K562 (cell line): Measurements from ENCODE around the gene PCID2. TPM values are rescaled to one million over a fixed set of nuclear protein-coding genes. Genes with fewer than 3 reads are reported as not detected.
A peak's percentile ranks its signal among the peaks of the same experiment; 100 is the strongest.

Experiments used
- ARID4B ChIP-seq: sonication (generic); formaldehyde crosslinking; IDR thresholded peaks from 2 replicates; pipeline ENCODE4 v1.8.0; 2022; ENCODE audit warnings: mild to moderate bottlenecking, missing genetic modification reagents
- CBFA2T2 ChIP-seq: fragments of 450-650 bp; conservative IDR thresholded peaks from 2 replicates; pipeline ENCODE4 v1.6.1; 2017; ENCODE audit warnings: mild to moderate bottlenecking
- CHD1 ChIP-seq: fragments of 200-600 bp; sonication (generic); IDR thresholded peaks from one replicate; pipeline ENCODE4 v1.6.1; 2012; ENCODE audit warnings: mild to moderate bottlenecking, moderate library complexity, low read length, inconsistent platforms
- GABPB1 ChIP-seq: sonication (generic); formaldehyde crosslinking; IDR thresholded peaks from 2 replicates; pipeline ENCODE4 v1.8.0; 2022; ENCODE audit warnings: mild to moderate bottlenecking, missing genetic modification reagents
- HLTF ChIP-seq: fragments of 450-650 bp; IDR thresholded peaks from 2 replicates; pipeline ENCODE4 v1.6.1; 2016
- L3MBTL2 ChIP-seq: fragments of 450-650 bp; IDR thresholded peaks from 2 replicates; pipeline ENCODE4 v1.6.1; 2016; ENCODE audit warnings: mild to moderate bottlenecking, moderate library complexity
- MTA3 ChIP-seq: fragments of 450-650 bp; formaldehyde crosslinking; IDR thresholded peaks from 2 replicates; pipeline ENCODE4 v1.6.1; 2017; ENCODE audit warnings: mild to moderate bottlenecking, borderline replicate concordance
- MYC ChIP-seq, 2 experiments: fragments of 250-450 bp in 1 of 2; sonication (Bioruptor Pico) in 1 of 2; IDR thresholded peaks; 2 replicates each; pipeline versions ENCODE4 v1.5.1 to v1.6.1; 2012 to 2021; ENCODE audit warnings: low read depth in 2 of 2, borderline replicate concordance in 1 of 2, improper control_type of control experiment in 1 of 2, low read length in 1 of 2, mild to moderate bottlenecking in 1 of 2, moderate library complexity in 1 of 2
- TFAM ChIP-seq: fragments of 250-450 bp; sonication (Bioruptor Pico); conservative IDR thresholded peaks from 2 replicates; pipeline ENCODE4 v1.5.0; 2021; ENCODE audit warnings: mild to moderate bottlenecking, moderate library complexity
- TOE1 ChIP-seq, 2 experiments: fragments of 450-650 bp in 1 of 2; sonication (generic) in 1 of 2; formaldehyde crosslinking in 1 of 2; IDR thresholded peaks; 2 replicates each; pipeline versions ENCODE4 v1.7.1 to v1.8.0; 2016 to 2022; ENCODE audit warnings: borderline replicate concordance in 2 of 2, mild to moderate bottlenecking in 2 of 2, antibody characterized with exemption in 1 of 2, inconsistent platforms in 1 of 2, low read depth in 1 of 2, missing genetic modification reagents in 1 of 2, moderate library complexity in 1 of 2
- ZBTB1 ChIP-seq: sonication (generic); formaldehyde crosslinking; IDR thresholded peaks from 2 replicates; pipeline ENCODE4 v1.8.1; 2023; ENCODE audit warnings: missing genetic modification reagents, low read depth, mild to moderate bottlenecking, borderline replicate concordance
- ZFX ChIP-seq: sonication (generic); formaldehyde crosslinking; IDR thresholded peaks from 2 replicates; pipeline ENCODE4 v1.8.0; 2022; ENCODE audit warnings: mild to moderate bottlenecking, missing genetic modification reagents, moderate library complexity
- polyA plus RNA-seq, 8 experiments: library from polyadenylated mRNA; depleted of rRNA in 4 of 8; stranded (reverse) in 5 of 8; unstranded in 3 of 8; fragments of >200 nt; fragmentation: Nextera tagmentation in 2 of 8; fragmentation: Illumina TruSeq in 1 of 8; extraction: Ambion mirVana in 2 of 8; extraction: Trizol in 1 of 8; gene quantifications; 2 replicates each; pipeline versions ENCODE4 v1.2.1 to v1.2.3, GENCODE V29; 2011 to 2014; ENCODE audit warnings: inconsistent platforms in 1 of 8, missing spikeins in 1 of 8
- total RNA-seq, 7 experiments: library from RNA; depleted of rRNA in 6 of 7; stranded (reverse); fragments of >200 nt in 6 of 7; fragmentation: Illumina TruSeq in 2 of 7; extraction: Trizol in 2 of 7; gene quantifications; 2 replicates each; pipeline versions ENCODE4 v1.2.1 to v1.2.3, GENCODE V29; 2011 to 2021; ENCODE audit warnings: low replicate concordance in 1 of 7
- TF ChIP-seq, protein P1 (sequence below), 2 experiments: fragments of 450-650 bp; conservative IDR thresholded peaks; 2 replicates each; pipeline ENCODE4 v1.6.1; 2017; ENCODE audit warnings: mild to moderate bottlenecking in 2 of 2, moderate library complexity in 2 of 2
- TF ChIP-seq, protein P2 (sequence below), 2 experiments: fragments of 200-800 bp in 1 of 2; sonication (Bioruptor generic) in 1 of 2; sonication (generic) in 1 of 2; formaldehyde crosslinking in 1 of 2; IDR thresholded peaks in 1 of 2; conservative IDR thresholded peaks in 1 of 2; 2 replicates each; pipeline versions ENCODE4 v1.5.0 to v1.6.1; 2016 to 2020; ENCODE audit warnings: missing compliant biosample characterization in 1 of 2, missing genetic modification characterization in 1 of 2, missing genetic modification reagents in 1 of 2
- TF ChIP-seq, protein P3 (sequence below): fragments of 450-650 bp; IDR thresholded peaks from 2 replicates; pipeline ENCODE4 v1.7.0; 2016; ENCODE audit warnings: borderline replicate concordance

Gene PCID2
- total and polyA plus RNA-seq, 9 of the 15 experiments (the other 6 are each of a cell fraction or from before 2014, with no cell fraction given) = 39.6 to 117 (median 59.6) TPM

GRCh38 chr13:113209759-113210421, 1.4 kb upstream of the PCID2 start (continued):
- TF ChIP-seq, protein P1, sequence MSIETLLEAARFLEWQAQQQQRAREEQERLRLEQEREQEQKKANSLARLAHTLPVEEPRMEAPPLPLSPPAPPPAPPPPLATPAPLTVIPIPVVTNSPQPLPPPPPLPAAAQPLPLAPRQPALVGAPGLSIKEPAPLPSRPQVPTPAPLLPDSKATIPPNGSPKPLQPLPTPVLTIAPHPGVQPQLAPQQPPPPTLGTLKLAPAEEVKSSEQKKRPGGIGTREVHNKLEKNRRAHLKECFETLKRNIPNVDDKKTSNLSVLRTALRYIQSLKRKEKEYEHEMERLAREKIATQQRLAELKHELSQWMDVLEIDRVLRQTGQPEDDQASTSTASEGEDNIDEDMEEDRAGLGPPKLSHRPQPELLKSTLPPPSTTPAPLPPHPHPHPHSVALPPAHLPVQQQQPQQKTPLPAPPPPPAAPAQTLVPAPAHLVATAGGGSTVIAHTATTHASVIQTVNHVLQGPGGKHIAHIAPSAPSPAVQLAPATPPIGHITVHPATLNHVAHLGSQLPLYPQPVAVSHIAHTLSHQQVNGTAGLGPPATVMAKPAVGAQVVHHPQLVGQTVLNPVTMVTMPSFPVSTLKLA (conservative IDR thresholded peaks at IDR 0.05) = peak; percentile 73 to 89
- TF ChIP-seq CBFA2T2 (0 out of 2 replicates have a peak, but pooled peaks have one; percentile 10), CHD1 (peak; percentile 75), MYC (IDR thresholded peaks at IDR 0.05; ENCODE audit: low read depth, low read length) (peak; percentile 91), MYC (CRISPR knock-in tag; IDR thresholded peaks at IDR 0.05; ENCODE audit: borderline replicate concordance, low read depth) (no peak), ZFX (CRISPR knock-in tag) (peak; percentile 48), HLTF (no peak), GABPB1 (peak; percentile 54; the same call in 1 of the 2 replicates), MTA3 (no peak), TFAM (CRISPR knock-in tag) (no peak), TOE1 (IDR thresholded peaks at IDR 0.05; ENCODE audit: borderline replicate concordance) (peak; percentile 67; the same call in 1 of the 2 replicates), TOE1 (CRISPR knock-in tag; IDR thresholded peaks at IDR 0.05; ENCODE audit: borderline replicate concordance, low read depth) (no peak), ARID4B (CRISPR knock-in tag) (0 out of 2 replicates have a peak, but pooled peaks have one; percentile 36), ZBTB1 (CRISPR knock-in tag) (peak; percentile 41; the same call in 1 of the 2 replicates), L3MBTL2 (peak; percentile 94)
- TF ChIP-seq, protein P2, sequence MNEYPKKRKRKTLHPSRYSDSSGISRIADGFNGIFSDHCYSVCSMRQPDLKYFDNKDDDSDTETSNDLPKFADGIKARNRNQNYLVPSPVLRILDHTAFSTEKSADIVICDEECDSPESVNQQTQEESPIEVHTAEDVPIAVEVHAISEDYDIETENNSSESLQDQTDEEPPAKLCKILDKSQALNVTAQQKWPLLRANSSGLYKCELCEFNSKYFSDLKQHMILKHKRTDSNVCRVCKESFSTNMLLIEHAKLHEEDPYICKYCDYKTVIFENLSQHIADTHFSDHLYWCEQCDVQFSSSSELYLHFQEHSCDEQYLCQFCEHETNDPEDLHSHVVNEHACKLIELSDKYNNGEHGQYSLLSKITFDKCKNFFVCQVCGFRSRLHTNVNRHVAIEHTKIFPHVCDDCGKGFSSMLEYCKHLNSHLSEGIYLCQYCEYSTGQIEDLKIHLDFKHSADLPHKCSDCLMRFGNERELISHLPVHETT (CRISPR knock-in tag; conservative IDR thresholded peaks at IDR 0.05 in 1 of 2, IDR thresholded peaks at IDR 0.05 in 1 of 2) = peak in 1 of 2 experiments; percentile 78; a peak in 2 of 4 replicates
- TF ChIP-seq, protein P3, sequence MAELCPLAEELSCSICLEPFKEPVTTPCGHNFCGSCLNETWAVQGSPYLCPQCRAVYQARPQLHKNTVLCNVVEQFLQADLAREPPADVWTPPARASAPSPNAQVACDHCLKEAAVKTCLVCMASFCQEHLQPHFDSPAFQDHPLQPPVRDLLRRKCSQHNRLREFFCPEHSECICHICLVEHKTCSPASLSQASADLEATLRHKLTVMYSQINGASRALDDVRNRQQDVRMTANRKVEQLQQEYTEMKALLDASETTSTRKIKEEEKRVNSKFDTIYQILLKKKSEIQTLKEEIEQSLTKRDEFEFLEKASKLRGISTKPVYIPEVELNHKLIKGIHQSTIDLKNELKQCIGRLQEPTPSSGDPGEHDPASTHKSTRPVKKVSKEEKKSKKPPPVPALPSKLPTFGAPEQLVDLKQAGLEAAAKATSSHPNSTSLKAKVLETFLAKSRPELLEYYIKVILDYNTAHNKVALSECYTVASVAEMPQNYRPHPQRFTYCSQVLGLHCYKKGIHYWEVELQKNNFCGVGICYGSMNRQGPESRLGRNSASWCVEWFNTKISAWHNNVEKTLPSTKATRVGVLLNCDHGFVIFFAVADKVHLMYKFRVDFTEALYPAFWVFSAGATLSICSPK = no peak
